ENCODE measurements around the gene RALY. TPM values are rescaled to one million over a fixed set of nuclear protein-coding genes. Genes with fewer than 3 reads are reported as not detected.

The RALY gene
- total RNA-seq, 1 donor from 2014 or later: 92.4 TPM

DNA sequence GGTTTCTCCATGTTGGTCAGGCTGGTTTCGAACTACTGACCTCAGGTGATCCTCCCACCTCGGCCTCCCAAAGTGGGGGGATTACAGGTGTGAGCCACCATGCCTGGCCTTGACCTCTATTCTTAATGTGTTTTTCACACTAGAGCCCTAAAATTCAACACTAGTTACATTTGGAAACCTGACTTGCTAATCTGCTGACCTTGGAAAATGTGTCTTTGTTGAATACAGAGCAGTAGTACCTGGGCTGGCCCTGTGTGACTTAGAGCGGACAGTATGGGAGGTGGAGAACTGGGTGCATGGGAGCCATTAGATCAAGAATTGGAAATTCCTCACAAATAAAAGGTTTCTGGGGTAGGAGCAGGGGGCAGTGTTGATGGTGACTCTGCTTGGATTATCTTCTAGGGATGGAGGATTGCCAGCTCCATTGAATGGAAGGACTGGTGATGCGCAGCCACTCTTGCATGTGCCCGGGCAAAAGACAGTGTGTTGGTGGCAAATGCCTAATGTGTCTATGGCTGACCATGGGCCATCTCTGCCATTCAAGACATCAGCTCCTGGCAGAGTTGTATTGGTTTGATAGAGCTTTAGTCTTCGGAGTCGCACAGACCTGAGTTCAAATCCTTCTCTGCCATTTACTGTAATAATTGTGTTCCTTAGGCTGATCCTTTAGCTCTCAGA, 53.4 kb downstream of the RALY start:
- DNase-seq (ENCODE audit: low spot score): no peak

DNA sequence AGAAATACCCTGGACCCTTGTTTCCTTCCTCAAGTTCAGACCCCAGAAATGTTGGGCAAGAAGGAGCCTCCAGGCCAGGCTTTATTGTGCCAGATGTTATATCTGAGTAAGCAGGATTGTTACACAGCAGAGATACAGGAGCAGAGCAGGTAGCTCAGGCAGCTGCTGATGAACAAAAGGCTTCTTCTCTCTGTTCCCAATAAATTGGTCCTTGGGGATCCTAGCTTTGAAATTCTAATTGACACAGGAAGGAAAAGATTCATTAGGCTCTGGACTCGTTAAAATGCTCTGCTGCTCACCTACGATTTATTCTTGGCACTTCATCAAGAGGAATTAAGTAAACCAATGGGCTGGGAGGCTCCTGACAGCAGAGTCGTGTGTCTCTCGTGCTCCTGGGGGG, 54.2 kb downstream of the RALY start:
- no peak for DNase-seq (ENCODE audit: low spot score)

DNA sequence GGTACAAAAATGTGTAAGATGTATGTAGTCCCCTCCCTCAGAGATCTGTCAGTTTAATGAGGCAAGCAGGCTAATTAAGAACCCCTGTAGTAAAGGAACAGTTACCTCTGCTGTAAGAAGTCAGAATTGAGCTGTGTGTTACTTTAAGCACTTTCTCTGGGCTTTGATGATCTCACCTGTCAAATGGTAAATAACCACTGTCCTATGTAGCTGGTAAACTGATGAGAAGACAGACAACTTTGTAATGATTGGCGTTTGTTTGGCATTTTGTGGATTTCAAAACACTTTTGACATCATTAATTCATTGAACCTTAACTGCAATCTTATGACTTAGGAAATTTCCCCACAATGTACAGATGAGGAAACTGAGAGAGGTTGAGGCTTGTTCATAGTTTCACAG, 55.7 kb downstream of the RALY start:
- DNase-seq (ENCODE audit: low spot score): no peak

GRCh38 chr20:34049897-34050695, 56.4 kb downstream of the RALY start:
- DNase-seq (ENCODE audit: low spot score): no peak

- DNase-seq (ENCODE audit: low spot score): no peak
Measured at GRCh38 chr20:34052414-34052813, 58.7 kb downstream of the RALY start.

DNA sequence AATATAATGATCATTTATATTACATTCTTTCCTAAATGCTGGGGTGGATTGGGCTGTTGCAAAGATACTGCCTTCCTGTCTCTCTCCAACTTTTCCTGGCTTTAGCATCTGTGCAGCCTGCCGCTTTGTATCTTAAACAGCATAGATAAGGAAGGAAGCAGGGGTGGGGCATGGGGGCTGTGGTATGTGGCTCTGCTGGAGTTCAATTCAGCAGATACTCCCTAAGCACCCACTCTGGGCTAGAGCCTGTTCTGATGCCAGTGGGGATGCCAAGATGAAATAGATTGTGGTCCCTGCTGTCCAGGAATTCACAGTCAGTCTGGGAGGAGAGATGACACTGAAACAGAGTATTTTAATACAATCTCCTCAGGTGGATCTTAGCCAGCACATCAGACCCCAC, 61.6 kb downstream of the RALY start:
- DNase-seq (ENCODE audit: low spot score): no peak

DNA sequence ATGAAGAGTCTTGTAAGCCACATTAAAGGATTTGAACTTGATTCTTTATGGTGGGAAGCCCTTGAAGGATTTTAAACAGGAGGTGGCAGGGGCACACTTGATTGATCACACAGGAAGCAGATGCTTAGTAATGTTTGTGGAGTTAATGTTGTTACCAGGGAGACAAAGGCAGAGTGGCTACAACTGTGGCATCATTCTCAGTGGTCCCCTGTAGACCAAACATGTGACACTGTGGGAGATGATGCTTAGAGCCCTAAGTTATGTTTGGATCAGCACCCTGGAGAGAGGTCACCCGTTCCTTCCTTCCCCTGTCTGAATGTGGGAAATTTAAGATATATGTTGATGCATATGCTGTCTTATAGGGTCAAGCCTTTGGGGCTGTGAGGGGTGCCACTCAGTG, 65.1 kb downstream of the RALY start:
- DNase-seq (ENCODE audit: low spot score): no peak

DNA sequence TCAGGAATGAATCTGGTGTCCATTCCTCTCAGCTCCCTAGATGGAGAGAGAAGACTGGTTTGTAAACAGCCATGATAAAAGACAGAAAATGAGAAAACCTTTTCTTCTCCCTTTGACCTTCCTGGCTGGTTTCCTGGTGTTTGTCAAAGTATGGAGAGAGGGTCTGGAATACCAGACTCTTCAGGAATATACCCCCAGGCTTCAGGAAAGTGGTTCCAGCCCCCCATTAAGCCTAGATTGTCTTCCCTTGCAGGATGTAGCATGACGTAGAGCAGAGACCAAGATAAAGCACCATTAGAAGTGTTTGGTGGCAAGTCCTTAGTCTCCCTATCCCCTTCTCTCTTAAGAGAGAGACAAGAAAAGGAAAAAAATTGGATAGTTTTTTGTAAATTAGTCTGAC, 67.3 kb downstream of the RALY start:
- DNase-seq (ENCODE audit: low spot score): no peak

- no peak for DNase-seq (ENCODE audit: low spot score)
Measured at GRCh38 chr20:34061695-34062094, 68.0 kb downstream of the RALY start.

- no peak for DNase-seq (ENCODE audit: low spot score)
Measured at GRCh38 chr20:34062570-34063482, 69.1 kb downstream of the RALY start.

DNA sequence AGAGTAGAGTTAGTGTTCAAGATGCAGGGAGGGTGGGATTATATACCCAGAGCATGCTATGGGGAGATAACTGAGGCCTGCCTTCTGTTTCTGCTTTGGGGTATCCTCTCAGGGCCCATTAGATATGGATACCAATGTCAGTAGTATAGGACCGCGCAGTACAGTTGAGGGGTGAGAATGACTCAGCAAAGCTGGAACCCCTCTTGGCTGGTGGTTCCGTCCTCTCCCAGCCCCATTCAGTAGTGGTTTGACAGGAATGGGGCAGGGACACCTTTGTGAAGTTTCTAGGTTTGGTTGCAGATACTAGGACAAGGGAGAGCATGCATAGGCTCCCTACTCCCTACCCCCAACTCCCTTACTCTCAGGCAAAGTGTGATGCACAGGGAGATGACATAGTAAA, 70.6 kb downstream of the RALY start:
- DNase-seq (ENCODE audit: low spot score): no peak

DNA sequence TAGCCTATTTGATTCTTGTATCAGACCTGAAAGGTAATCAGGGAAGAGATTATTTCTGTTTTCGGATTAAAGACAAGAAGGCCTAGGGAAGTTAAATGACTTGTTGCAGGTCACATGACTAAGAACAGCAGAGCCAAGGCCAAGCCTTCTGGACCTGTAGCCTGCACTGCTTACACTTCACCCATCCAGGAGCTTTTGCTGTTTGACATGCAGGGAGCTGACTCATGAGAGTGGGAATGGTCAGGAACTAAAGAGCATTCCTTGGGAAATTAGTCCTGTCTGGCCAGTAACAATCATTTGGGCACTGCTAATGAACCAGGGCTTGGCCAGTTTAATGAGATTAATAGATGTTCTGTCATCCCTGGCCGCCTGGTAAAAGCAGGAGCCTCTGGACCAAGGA, 71.5 kb downstream of the RALY start:
- no peak for DNase-seq (ENCODE audit: low spot score)

DNA sequence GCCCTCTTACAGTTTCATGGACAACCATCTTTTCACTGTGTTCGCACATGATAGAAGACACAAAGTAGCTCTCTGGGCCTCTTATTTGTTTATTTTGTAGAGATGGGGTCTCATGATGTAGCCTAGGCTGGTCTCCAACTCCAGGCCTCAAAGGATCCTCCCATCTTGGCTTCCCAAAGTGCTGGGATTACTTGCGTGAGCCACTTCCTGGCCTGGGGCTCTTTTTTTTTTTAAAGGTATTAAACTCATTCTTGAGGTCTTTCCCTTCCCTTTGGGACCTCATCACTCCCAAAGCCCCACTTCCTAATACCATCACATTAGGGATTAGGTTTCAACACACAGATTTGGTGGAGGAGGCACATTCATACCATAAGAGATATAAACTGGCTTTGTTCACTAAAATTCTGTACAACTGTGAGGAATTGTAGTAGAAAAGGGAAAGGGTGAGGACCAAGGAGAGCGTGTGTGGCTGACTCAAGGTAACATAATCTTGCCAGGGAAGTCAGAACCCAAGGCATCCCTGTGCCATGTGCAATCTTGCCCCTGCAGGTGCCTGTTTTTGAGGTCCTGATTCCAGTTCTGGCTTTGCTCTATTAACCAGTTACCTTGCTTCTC, 72.9 kb downstream of the RALY start:
- no peak for DNase-seq (ENCODE audit: low spot score)

- no peak for DNase-seq (ENCODE audit: low spot score)
Measured at GRCh38 chr20:34068001-34068400, 74.3 kb downstream of the RALY start.

DNA sequence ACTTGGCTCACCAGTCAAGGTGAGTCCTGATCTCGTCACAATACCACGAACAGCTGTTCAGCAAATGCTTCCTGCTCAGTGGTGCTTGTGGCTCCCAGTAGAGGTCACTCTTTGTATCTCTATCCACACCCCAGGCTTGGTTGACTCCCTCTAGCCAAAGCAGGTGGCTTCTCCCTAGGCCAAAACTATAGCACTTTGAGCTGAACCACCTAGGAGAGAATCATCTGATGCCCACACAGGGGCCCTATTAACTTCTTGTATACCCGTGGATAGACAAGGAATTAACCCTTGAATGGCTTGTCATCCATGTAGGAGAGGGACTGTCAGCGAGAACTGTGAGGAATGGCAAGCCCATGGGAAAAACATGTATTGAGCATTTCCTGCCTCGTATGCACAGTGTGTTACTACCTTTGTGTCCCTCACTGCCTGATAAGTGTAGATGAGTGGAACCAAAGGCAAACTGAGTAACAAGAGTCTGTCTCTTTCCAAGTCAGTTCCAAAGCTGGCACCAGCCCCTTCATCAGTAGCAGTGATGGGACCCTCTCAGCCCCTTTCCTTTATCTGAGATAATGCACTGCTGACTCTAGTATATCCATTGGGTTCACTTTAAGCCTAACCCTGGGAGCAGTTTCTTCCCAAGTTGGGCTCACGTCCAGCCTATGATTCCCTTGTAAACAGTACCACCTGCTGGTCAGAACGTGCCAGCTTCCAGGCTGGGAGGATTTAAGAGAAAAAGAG, 75.8 kb downstream of the RALY start:
- no peak for DNase-seq (ENCODE audit: low spot score)

- DNase-seq (ENCODE audit: low spot score): no peak
Measured at GRCh38 chr20:34070079-34070439, 76.3 kb downstream of the RALY start.

DNA sequence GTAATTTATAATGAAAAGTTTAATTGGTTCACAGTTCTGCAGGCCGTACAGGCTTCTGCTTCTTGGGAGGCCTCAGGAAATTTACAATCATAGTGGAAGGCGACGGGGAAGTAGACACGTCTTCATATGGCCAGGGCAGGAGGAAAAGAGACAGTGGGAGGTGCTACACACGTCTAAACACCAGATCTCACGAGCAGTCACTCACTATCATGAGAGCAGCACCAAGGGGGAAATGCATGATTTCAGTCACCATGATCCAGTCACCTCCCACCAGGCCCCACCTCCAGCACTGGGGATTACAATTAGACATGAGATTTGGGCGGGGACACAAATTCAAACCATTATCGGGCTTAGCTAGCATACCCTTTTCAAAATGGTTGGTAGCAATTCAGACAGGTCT, 77.1 kb downstream of the RALY start:
- no peak for DNase-seq (ENCODE audit: low spot score)

- no peak for DNase-seq (ENCODE audit: low spot score)
Measured at GRCh38 chr20:34072076-34072475, 78.4 kb downstream of the RALY start.

- no peak for DNase-seq (ENCODE audit: low spot score)
Measured at GRCh38 chr20:34072778-34073177, 79.1 kb downstream of the RALY start.

DNA sequence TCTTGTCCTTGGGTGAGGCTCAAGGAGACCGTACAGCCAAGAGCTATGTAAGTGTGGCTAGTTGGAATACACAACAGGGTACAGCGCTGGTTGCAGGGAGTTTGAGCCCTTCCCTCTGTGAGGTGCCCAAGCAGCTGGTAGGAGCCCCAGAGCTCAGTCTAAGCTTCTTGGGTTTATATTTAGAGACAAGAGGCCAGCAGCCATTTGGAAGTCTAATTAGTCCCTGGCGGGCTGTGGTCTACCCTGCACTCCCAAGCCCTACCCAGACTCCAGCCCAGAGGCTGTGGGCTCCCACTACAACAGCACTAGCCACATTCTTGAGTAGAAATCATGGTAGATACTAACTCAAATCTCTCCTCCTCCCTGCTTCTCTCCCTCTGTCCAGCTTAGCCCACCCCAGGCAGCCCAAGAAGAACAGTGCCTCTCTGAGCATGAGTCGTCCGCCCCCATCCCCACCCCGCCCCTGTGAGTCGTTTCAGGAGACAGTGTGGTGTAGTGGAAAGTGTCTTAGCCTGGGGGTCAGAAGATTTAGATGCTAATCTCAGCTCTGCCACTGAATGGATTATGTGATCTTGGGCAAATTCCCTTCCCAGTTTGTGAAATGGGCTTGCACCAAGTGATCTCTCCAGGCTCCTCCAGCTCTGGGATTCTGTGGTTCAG, 80.5 kb downstream of the RALY start:
- DNase-seq (ENCODE audit: low spot score): no peak
